ENCODE data around the gene PEAK1. TPM values are rescaled to one million over a fixed set of nuclear protein-coding genes. Genes with fewer than 3 reads are reported as not detected.

The PEAK1 gene
- total RNA-seq, 1 donor from 2014 or later, result 125 TPM

GRCh38 chr15:77107531-77108355 lies 312.2 kb downstream of the PEAK1 start:
- Mint-ChIP-seq H3K36me3 (ENCODE audit: unreplicated experiment) (peaks cover 11% of the 10 kb centered on the region), H3K27ac (ENCODE audit: unreplicated experiment) (peak overlapping the region; percentile 83), H3K9me3 (ENCODE audit: unreplicated experiment) (no peaks in the 10 kb centered on the region), H3K4me1 (ENCODE audit: unreplicated experiment) (peaks cover 32% of the 10 kb centered on the region), H3K27me3 (ENCODE audit: unreplicated experiment) (no peaks in the 10 kb centered on the region), H3K4me3 (ENCODE audit: unreplicated experiment) (no peak overlapping the region)
- DNase-seq (ENCODE audit: extremely low spot score, unreplicated experiment), result no peak
- TF ChIP-seq, protein P1, sequence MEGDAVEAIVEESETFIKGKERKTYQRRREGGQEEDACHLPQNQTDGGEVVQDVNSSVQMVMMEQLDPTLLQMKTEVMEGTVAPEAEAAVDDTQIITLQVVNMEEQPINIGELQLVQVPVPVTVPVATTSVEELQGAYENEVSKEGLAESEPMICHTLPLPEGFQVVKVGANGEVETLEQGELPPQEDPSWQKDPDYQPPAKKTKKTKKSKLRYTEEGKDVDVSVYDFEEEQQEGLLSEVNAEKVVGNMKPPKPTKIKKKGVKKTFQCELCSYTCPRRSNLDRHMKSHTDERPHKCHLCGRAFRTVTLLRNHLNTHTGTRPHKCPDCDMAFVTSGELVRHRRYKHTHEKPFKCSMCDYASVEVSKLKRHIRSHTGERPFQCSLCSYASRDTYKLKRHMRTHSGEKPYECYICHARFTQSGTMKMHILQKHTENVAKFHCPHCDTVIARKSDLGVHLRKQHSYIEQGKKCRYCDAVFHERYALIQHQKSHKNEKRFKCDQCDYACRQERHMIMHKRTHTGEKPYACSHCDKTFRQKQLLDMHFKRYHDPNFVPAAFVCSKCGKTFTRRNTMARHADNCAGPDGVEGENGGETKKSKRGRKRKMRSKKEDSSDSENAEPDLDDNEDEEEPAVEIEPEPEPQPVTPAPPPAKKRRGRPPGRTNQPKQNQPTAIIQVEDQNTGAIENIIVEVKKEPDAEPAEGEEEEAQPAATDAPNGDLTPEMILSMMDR (IDR thresholded peaks at IDR 0.05), result peak; percentile 78

DNA sequence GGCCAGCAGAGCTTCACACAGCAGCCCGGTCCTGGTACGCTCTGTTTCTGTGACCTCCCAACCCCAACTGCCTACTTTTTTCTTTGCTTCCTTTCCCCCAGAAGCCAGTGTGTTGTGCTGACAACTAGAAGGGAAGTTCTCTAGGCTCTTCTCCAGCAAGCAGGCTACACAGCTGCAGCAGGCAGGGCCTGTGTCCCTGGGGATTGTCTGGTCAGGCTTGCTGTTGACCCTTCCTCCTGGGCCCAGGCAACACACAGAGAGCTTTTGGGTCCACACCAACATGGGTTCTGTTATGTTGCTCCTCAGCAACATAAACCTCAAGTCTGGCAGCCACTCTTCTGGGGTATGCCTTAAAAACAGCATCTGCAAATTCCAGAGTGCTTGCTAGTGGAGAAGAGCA lies 312.8 kb downstream of the PEAK1 start:
- Mint-ChIP-seq H3K36me3 (ENCODE audit: unreplicated experiment) (peaks cover 9% of the 10 kb centered on the region), H3K27me3 (ENCODE audit: unreplicated experiment) (no peaks in the 10 kb centered on the region), H3K9me3 (ENCODE audit: unreplicated experiment) (no peaks in the 10 kb centered on the region), H3K4me1 (ENCODE audit: unreplicated experiment) (peaks cover 32% of the 10 kb centered on the region), H3K4me3 (ENCODE audit: unreplicated experiment) (no peak overlapping the region), H3K27ac (ENCODE audit: unreplicated experiment) (peak overlapping the region; percentile 83)
- DNase-seq (ENCODE audit: extremely low spot score, unreplicated experiment), result no peak
- TF ChIP-seq, protein P1 (IDR thresholded peaks at IDR 0.05), result no peak

DNA sequence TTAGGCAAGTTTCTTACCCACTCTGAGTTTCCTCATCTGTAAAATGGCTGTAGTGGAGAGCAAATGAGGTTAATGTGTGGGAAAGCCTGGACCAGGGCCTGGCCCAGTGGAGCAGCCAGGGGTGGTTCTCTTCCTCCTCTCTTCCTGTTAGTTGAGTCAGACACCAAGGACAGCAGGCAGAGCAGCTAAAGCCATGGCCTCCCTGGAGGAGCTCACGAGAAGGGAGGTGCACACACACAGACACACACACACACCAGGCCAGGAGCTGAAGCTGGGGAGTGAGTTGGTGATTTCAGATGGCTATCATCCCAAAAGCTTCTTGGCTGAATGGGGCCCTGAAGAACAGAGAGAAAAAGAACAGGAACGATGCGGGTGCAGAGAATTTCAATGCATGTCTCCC lies 315.7 kb downstream of the PEAK1 start:
- H3K4me1 Mint-ChIP-seq (ENCODE audit: unreplicated experiment), result peaks cover 29% of the 10 kb centered on the region
- no peaks in the 10 kb centered on the region for H3K9me3 Mint-ChIP-seq (ENCODE audit: unreplicated experiment)
- no peak overlapping the region for H3K27ac Mint-ChIP-seq (ENCODE audit: unreplicated experiment)
- no peak for DNase-seq (ENCODE audit: extremely low spot score, unreplicated experiment)
- H3K4me3 Mint-ChIP-seq (ENCODE audit: unreplicated experiment), result no peak overlapping the region
- TF ChIP-seq, protein P1 (IDR thresholded peaks at IDR 0.05), result no peak
- H3K36me3 Mint-ChIP-seq (ENCODE audit: unreplicated experiment), result peaks cover 3% of the 10 kb centered on the region
- H3K27me3 Mint-ChIP-seq (ENCODE audit: unreplicated experiment), result no peaks in the 10 kb centered on the region

GRCh38 chr15:77099741-77100463 lies 320.0 kb downstream of the PEAK1 start:
- Mint-ChIP-seq H3K9me3 (ENCODE audit: unreplicated experiment) (no peaks in the 10 kb centered on the region), H3K36me3 (ENCODE audit: unreplicated experiment) (peaks cover 3% of the 10 kb centered on the region), H3K27ac (ENCODE audit: unreplicated experiment) (no peak overlapping the region), H3K4me3 (ENCODE audit: unreplicated experiment) (no peak overlapping the region), H3K27me3 (ENCODE audit: unreplicated experiment) (no peaks in the 10 kb centered on the region), H3K4me1 (ENCODE audit: unreplicated experiment) (peaks cover 5% of the 10 kb centered on the region)
- DNase-seq (ENCODE audit: extremely low spot score, unreplicated experiment), result no peak
- TF ChIP-seq, protein P1 (IDR thresholded peaks at IDR 0.05), result no peak

DNA sequence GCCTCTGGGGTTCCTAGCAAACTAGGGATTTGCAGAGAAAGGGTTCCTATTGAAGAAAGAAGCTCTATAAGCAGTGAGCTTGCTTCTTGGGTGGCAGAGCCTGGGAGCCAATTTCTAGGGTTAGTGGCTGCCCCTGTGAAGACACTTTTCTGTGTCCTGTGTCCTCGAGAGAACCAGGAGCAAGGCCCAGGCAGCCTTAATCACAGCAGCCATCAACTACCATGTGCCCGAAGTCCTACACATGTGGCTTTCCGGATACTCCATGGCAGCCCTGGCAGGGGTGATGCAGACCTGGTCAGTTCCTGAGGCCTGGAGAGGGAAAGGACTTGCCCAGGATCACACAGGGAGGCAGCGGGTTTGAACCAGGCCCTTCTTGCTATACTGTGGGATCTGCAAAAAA lies 321.3 kb downstream of the PEAK1 start:
- no peak for DNase-seq (ENCODE audit: extremely low spot score, unreplicated experiment)
- no peaks in the 10 kb centered on the region for H3K36me3 Mint-ChIP-seq (ENCODE audit: unreplicated experiment)
- H3K4me1 Mint-ChIP-seq (ENCODE audit: unreplicated experiment), result peaks cover 3% of the 10 kb centered on the region
- no peaks in the 10 kb centered on the region for H3K27me3 Mint-ChIP-seq (ENCODE audit: unreplicated experiment)
- no peaks in the 10 kb centered on the region for H3K9me3 Mint-ChIP-seq (ENCODE audit: unreplicated experiment)
- TF ChIP-seq, protein P1 (IDR thresholded peaks at IDR 0.05), result no peak
- no peak overlapping the region for H3K4me3 Mint-ChIP-seq (ENCODE audit: unreplicated experiment)
- no peak overlapping the region for H3K27ac Mint-ChIP-seq (ENCODE audit: unreplicated experiment)
